ENCODE results near the gene CSTPP1.
"Not testable (repeated sequence)": the region's sequence is repeated elsewhere in the genome, so short reads cannot be mapped to it uniquely, and the experiment has no call there.

The CSTPP1 gene

DNA sequence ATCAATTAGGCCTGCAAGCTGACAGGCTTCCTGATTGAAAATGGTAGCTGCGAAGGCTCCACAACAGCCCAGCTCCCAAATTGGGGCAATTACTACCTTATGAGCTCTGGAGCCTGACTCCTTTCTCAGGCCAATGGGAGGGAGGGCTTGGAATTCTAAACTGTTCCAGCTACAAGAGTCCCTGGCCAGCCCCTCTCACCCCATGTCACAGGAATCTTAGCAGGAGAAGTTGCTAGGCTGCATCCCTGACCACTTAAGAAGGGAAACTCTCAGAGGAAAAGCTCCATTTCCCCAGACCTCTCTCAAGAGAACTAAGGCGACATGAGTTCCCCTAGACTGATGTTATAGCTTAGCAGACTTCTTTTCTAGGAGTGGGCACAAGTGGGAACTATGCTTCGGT lies 23.1 kb upstream of the CSTPP1 start:
- DNase-seq: no peak

DNA sequence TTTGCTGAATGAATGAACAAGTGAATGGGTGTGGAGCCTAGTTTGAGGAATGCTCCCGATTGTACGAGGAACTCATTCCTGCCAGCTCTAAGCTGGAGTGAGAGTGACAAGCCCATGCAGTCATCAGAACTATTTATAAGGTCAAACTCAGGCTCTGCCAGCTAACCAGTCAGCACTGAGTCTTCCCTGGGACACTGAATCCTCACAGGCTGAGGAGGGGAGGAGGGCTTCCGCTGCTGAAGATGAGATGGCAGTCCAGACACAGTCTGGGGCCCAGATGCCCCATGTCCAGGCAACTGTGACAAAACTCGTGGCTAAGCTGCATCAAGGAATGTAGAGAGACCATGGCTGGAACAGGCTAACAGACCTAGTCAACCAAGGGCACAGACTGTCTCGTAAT lies 22.2 kb upstream of the CSTPP1 start:
- no peak for DNase-seq

DNA sequence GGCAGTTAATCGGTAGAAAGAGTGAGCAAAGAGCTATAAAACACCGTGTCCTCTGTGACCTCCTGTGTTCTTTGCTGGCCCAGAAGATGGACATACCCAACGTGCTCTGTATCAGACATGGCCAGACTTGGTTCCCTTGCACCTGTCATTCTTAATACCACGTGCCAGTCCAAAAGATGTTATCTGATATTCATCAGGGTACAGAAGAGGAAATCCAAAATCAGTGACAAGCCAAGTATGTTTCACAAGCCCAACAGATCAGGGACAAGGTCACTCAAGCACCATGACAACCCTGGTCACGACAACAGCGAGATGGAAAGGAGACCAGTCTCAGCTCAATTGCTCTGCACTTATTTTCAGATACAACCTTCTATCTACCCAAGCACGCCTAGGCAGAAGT lies 21.7 kb upstream of the CSTPP1 start:
- no peak for DNase-seq

DNA sequence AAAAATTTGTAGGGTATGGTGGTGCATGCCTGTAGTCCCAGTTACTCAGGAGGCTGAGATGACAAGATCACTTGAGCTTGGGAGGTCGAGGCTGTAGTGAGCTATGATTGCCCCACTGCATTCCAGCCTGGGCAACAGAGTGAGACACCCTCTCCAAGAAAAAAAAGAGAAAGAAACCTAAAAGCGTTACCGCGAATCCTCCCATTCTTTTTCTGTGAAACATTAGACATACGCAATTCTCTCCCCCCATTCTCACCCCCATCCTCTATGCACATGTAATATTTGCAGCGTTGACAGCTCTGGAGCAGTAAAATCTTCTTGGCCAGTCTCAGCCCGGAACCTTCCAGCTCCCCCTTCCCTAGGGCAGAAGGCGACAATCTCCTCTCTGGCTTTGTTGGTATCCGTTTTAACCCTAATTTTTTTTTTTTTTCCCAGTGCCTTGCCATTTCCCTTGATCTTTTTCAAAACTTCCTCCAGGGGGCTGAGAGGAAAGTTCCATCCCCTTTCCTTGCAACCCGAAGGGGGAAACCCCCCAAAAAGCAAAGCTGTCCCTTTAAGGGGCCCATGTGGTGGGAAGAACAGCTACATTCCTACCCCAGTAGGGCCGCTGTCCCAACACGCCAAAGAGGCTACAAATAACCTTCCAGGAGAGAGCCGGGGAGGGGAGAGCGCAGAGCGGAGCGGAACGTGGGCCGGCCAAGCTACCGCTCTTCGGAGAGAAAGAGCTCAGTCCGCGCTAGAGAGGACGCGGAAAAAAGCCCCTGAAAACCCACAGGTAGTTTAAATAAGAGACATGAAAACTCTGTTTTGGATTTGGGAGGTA lies 20.1 kb upstream of the CSTPP1 start:
- DNase-seq: peak in 1 of 2 experiments; percentile 38

DNA sequence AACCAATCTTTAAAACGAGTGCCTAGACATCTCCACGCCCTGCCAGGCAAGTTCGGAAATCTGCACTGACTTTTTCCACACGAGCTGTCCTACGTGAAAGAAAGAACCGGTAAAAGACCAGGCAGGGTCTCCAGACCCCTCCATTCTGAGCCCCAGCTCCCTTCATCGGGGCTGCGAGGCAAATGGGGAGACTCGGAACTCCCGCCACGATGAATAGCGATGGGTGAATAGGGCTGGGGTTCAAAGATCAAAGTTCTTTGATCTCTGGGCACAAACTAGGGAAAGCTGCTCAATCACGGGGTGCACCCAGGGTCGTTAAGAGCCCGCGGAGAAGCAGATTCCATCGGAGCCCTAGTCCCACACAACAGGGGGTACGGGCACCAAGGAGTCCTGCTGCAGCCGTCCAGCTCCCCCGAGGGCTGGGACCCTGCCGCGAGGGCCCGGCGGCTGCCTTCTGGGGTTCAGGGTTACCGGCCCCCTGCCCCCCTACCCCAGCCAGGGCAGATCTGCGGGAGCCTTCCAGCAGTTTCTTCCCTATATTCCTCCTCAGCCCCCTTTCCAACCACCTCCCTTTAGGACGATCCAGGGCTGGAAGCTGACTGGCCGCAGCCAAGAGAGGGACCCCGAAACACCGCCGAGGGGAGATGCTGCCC lies 19.3 kb upstream of the CSTPP1 start:
- DNase-seq: peak; percentile 31 to 48

DNA sequence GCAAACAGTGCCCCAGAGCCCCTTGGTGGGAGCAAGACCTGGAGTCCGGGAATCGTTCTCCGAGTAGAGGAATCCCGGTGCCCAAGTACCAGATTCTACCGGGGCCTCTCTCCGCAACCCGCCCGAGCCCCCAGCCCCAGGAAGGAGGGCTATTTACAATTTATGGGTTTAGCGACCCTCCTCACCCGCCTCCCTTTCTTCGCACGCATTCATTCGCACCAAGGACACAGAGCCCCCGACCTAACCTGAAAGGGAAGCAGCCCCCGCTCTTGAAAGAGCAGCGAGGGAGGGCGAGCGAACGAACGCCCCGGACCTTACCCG lies 18.8 kb upstream of the CSTPP1 start:
- DNase-seq: peak; percentile 28 to 30

DNA sequence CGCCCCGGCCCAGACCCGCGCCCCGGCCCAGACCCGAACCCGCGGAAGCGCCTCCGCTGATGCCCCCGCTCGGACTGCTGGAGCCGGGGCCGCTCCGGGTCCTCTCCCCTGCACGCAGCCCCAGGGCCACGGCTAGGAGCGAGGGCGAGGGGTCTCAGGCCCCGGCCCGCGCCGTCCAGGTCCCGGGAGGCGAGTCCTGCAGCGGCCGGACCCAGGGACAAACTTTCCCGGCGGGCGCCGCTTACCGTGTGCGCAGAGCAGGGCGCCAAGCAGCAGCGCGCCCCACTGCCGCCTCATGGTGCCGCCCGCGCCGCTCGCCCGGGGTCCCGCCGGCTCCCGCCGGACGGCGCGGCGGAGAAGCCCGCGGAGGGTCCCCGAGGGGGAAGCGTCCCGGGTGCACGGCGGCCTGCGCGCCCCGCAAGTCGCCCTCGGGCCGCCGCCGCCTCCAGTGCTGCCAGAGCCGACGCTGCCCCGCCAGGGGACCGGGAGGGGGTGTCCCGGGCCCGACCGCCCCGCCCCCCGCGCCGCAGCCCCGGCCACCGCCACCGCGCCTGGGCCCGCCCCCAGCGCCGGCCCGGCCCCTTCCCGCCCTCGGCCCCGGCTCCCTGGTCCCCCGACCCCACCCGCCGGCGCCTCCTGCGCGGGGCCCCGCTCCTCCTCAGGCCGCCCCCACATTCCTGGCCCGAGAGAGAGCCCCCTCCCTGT lies 18.3 kb upstream of the CSTPP1 start, which contains the start of gene LRP4:
TSS of gene LRP4 (minus strand) at position 468 of the 705 bp plus-strand sequence. CDS start at position 297, 171 bp downstream.
- peak; percentile 51 to 65 for DNase-seq

DNA sequence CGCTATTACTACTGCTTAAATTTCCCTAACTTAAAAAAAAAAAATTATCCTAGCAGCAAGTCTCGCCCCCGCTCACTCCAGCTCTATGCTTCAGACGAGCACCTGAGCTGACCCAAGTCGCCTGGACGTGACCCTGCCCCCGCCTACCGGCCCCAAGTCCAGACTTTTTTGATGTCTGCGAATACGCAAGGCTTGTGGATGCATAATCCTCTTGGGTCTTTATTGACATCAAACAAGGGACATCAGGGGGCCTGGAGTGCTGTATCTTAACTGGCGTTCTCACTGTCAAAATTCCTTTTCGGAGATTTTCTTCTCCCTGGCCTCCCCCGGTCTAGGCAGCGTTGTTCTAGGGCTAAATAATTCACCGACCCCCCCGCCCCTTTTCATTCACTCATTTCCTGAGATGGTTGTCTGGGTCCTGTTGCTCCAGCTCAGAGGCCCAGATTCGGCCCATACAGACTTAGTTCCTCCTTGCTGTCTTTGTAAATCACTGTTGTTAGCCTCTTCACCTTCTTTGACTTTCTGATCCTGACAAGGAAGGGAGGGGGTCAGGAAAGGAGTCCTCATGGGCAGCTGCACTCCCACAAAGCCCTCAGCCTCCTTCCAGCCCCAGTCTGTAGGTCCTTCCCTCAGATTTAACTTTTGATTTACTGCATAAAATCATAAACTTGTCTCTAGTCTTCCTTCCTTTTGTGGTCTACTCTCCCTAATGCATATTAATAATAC lies 17.6 kb upstream of the CSTPP1 start:
- no peak for DNase-seq

DNA sequence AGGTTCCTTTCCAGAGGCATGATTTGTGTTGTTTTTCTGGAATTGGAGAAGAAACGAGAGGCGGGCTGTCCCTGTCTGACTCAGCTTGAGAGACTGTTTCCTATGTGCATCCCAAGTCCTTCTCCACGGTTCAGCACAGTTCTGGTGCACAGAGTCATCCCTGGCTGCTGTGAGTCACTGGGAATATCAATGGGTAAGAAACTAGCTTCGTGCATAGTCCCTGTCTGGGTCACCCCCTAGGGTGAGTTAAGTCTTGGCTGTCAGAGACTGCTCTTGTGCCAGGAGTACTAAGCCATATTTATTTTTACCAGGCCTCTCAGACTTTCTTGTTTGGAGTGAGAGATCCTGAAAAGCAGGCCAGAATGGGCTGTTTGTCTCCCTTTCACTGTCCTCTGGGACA lies 15.8 kb upstream of the CSTPP1 start:
- DNase-seq: no peak

DNA sequence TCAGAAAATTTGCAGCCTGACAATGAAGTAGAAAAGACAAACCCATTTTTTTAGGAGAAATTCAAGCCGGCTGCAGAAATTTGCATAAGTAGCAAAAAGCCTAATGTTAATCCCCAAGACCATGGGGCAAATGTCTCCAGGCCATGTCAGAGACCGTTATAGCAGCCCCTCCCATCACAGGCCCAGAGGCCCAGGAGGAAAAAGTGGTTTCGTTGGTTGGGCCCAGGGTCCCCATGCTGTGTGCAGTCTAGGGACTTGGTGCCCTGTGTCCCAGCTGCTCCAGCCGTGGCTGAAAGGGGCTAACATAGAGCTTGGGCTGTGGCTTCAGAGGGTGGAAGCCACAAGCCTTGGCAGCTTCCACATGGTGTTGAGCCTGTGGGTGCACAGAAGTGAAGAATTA lies 8.6 kb upstream of the CSTPP1 start:
- DNase-seq: not testable (repeated sequence)

DNA sequence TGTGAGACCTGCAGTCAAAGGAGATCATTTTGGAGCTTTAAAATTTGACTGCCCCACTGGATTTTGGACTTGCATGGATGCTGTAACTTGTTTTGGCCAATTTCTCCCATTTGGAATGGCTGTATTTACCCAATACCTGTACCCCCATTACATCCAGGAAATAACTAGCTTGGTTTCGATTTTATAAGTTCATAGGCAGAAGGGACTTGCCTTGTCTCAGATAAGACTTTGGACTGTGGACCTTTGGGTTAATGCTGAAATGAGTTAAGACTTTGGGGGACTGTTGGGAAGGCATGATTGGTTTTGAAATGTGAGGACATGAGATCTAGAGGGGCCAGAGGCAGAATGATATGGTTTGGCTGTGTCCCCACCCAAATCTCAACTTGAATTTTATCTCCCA lies 7.9 kb upstream of the CSTPP1 start:
- DNase-seq: not testable (repeated sequence)

DNA sequence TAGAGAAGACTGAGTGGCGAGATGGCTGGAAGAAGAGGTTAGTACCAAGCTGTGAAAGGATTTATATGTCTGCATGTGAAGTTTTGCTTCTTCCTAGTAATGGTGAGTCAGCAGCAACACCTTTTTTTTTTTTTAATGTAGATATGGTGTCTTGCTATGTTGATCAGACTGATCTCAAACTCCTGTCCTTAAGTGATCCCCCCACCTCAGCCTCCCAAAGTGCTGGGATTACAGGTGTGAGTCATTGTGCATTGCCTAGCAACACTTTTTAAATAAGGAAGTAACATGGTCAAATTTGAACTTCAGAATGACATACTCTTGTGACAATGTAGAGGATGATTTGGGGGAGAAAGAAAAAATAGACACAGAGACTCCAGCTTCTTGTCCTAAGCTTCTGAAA lies 6.5 kb upstream of the CSTPP1 start:
- no peak for DNase-seq

DNA sequence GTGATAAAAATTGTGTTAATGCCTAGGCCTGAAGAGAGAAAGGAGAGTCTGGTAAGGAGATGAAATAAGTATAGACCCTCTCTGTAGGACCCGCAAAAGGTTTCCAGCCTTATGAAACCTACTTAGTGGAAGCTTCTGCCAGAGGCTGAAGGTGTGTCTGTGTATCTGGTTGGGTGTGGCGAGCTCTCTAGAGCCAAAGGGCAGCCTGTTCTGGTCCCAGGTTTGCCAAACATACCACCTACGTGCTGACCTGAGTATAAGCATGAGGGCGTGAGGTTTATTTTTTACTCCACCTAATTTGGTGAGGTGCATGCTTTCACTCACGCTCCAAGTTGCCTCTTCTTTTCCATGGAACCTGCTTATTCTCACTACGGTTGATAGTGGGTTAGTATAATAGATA lies 5.6 kb downstream of the CSTPP1 start:
- no peak for DNase-seq

DNA sequence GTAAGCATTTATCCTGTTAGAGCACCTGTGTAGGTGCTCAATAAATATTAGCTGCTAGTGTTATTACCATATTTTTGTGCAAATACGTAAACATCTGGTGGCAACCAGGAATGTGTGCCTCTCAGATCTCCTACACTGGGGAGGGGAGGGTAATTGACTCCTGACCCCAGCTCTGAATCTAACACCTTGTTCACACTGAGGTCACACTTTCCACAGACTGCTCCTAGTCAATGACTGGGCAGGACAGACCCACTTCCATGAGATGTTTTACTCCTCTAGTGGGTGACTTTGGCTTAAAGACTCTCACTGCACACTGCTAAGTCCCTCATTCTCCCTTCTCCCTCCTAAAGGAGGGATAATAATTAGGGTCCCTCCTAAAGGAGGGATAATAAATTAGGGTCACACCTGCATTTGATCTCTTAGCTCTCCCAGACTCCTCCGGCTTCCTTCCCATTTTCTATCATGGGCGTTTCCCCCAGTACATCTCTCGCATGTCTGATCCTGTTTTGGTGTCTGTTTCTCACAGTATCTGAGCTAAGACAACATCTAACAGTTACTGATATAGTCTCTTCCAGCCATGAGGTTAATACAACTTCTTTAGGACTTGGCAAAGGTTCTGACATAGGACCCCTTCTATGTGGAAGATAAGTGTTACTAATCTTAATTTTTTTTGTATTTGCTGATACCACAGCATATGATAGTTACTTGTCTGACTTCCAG lies 8.0 kb downstream of the CSTPP1 start:
- no peak for DNase-seq

DNA sequence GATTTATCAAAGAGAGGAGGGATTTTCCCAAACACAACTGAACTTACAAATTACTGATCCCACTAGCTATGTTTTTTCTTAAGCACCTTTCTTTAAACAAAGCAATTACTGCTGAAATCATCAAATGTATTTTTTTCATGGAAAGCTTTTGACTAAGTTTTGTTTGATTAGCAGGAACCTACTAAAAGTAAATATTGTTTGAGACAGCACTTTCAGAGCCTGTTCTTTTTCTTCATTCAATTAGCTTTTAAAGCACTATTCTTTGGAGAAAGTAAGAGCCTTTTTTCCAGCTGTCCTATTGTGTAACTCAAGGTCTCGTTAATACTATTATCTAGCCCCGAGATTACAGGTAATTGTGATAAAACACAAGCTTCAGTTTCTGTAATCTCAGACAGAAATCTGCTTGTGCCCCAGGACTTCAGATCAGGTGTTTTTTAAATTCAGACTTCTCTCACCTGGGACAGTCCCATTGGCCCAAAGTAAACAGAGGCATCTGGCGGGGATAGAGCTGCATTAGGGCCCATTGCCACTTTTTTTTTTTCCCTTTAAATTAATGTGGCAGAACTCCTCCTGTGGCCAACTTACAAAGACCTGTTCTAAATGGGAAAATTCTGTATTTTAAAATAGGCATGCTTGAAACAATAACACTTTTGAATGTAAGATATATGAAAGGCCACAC lies 11.0 kb downstream of the CSTPP1 start:
- no peak for DNase-seq

DNA sequence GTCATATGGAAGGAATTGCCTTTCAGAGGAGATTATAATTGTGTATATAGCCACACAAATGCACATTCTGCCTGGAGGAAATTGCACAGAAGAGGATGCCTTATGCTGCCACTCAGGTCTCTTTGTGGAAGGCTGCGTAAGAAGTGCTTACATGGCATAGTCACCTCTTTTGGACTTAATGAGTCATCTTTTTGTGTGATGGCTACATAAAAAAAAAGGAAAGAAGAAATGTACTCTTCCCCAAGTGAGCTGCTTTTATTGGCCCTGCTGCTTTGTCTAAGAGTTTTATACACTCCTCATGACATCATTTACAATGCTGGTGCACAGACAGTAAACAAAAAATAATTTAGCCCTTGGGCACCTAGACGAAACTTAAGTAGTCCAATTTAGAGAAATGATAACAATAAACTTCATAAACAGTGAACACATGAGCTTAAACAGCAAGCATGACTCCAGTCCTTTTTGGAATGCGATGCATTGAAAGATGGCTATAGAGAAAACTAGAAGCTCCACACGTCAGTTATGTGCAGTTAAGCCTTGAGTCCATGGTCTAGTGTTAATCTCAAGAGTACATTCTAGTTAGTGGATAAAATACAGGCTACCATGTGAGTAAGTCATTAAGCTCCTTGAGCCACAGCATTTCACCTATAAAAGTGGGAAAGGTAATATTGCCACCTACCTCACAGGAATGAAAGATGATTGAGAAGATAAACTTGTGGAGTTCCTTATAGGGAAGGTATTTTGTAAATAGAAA lies 12.0 kb downstream of the CSTPP1 start:
- DNase-seq: no peak

DNA sequence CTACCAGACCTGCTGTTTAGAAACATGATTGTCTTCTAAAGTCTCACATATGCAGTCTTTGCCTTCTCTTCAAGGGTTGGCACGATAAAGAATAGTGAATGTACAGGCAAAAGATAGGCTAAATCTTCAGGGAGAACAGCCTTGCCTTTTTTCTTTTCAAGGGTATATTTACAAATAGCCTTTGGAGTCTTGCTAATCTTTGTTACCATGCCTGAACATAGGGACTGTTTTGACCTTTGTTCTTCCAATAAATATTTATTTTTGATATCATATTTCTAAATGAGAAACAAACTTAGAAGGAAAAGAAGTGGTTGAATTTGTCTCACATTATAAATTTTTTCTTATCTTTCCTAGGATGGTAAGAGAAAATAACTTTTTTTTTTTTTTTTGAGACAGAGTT lies 12.7 kb downstream of the CSTPP1 start:
- no peak for DNase-seq

DNA sequence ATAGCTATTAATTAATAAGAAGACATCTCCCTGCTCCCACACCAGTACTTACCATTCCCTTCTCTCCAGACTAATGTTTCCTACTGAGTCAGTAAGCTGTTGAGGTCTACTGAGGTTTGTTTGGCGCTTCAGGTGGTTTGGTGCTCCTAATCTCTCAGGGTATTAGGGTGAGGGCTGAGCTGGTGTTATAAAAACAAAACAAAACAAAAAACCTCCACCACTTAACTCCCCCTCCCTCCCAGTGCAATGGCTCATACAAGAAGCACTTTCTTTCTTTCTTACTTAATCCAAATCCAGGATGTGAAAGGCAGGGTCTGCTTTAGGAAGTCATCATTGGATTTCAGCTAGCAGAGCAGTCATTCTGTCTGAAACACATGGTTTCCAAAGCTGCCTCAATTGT lies 15.3 kb downstream of the CSTPP1 start:
- DNase-seq: no peak

DNA sequence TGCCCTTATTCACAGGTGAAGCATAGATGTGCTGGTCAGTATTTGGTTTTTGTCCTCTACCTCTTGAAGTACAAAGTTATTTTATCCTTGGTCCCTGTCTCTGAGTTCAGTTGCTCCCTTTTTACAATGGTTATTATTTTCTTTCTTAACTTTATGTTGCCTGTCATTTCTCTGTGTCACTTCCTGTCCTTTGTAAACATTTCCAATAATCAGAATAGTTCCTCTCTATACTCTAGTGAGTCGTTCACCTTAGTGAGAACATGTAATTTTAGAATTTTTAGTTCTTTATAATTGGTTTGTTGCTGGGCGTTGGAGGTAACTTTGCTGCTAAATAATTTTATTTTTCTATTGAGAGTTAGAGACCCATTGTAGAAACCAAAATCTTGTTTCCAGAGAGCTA lies 16.0 kb downstream of the CSTPP1 start:
- DNase-seq: no peak

DNA sequence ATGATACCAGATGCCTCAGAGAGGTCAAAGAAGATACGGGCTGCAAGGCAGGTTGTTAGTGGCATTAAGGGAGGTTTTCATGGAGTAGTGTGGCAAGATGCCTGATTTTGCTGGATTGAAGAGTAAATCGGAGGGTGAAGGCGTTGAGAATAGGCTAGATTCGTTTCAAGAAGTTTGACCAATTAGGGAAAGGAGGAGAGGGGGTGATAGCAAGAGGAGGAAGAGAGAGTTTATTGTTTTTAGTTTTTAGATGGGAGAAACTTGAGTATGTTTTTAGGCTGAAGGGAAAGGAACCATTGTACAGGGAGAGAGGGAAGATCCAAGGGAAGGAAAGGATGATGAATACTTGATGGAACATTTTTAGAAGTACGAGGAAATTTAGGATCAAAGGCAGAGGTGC lies 16.5 kb downstream of the CSTPP1 start:
- no peak for DNase-seq

DNA sequence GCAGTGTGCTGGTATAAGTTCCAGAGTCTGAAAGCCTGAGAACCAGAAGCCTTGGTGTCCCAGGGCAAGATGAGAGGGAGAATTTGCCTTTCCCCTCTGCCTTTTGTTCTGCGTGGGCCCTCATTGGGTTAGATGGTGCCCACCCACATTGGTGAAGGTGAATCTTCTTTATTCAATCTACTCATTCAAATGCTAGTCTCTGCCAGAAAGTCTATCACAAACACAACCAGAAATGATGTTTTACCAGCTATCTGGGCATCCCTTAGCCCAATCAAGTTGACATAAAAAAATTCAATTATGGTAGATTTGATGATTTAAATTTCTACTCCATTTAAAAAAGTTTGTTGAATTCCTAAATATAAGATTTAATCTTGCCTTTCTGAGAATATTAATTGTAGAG lies 22.2 kb downstream of the CSTPP1 start:
- no peak for DNase-seq
